H1 (cell line): ENCODE results near the gene KLHL2. TPM values are rescaled to one million over a fixed set of nuclear protein-coding genes. Genes with fewer than 3 reads are reported as not detected.

Experiments
- CHD7 ChIP-seq: fragments of 300-600 bp; sonication (generic); IDR thresholded peaks from 2 replicates; pipeline ENCODE4 v1.7.1; 2012; ENCODE audit warnings: low read length, moderate library complexity, mild to moderate bottlenecking, inconsistent platforms; ENCODE audit not compliant: insufficient replicate concordance
- GTF2F1 ChIP-seq: IDR thresholded peaks from 2 replicates; pipeline ENCODE4 v1.6.1; 2012; ENCODE audit warnings: low read depth, low read length, improper control_type of control experiment, borderline replicate concordance
- JUN ChIP-seq: IDR thresholded peaks from 2 replicates; pipeline ENCODE4 v1.6.1; 2011; ENCODE audit warnings: low read depth, mild to moderate bottlenecking, improper control_type of control experiment, low read length
- KDM4A ChIP-seq: IDR thresholded peaks from one replicate; pipeline ENCODE4 v1.7.1; 2012; ENCODE audit warnings: low read depth, mild to moderate bottlenecking, moderate library complexity, low read length, inconsistent platforms; ENCODE audit not compliant: severe bottlenecking
- POLR2AphosphoS5 ChIP-seq: IDR thresholded peaks from 2 replicates; pipeline ENCODE4 v1.6.1; 2011; ENCODE audit warnings: low read depth, low read length
- RBBP5 ChIP-seq: IDR thresholded peaks from 2 replicates; pipeline ENCODE4 v1.7.1; 2012; ENCODE audit warnings: low read depth, mild to moderate bottlenecking, inconsistent platforms, low read length, moderate library complexity, borderline replicate concordance
- SP2 ChIP-seq: IDR thresholded peaks from 2 replicates; pipeline ENCODE4 v1.6.1; 2012; ENCODE audit warnings: mild to moderate bottlenecking, low read length, inconsistent platforms
- SP4 ChIP-seq: IDR thresholded peaks from 2 replicates; pipeline ENCODE4 v1.6.1; 2012; ENCODE audit warnings: low read length, inconsistent platforms
- TAF7 ChIP-seq: optimal IDR thresholded peaks from 2 replicates; pipeline ENCODE3; 2011; ENCODE audit warnings: low read depth, mild to moderate bottlenecking, inconsistent platforms, low read length, moderate library complexity, borderline replicate concordance
- YY1 ChIP-seq: IDR thresholded peaks from 2 replicates; pipeline ENCODE4 v1.6.1; 2011; ENCODE audit warnings: low read depth, mild to moderate bottlenecking, low read length
- polyA plus RNA-seq, 7 experiments: library from polyadenylated mRNA; depleted of rRNA in 3 of 7; stranded (reverse) in 5 of 7; unstranded in 2 of 7; fragments of >200 nt in 5 of 7; fragments of 200-250 nt in 2 of 7; gene quantifications; 1 replicate in 5 of 7; 2 replicates in 1 of 7; 4 replicates in 1 of 7; pipeline versions ENCODE4 v1.2.1 to v1.2.3, GENCODE V29; 2011 to 2013; ENCODE audit warnings: missing spikeins in 2 of 7, mixed read lengths in 2 of 7
- total RNA-seq: library from RNA; stranded (reverse); fragmentation: NEBNext Ultra II Directional; extraction: Animal tissue kit (Norgen Biotek cat#: 25700); gene quantifications from 2 replicates; pipeline ENCODE4 v1.2.1, GENCODE V29; 2021

The KLHL2 gene
- total and polyA plus RNA-seq, 2 of the 8 experiments (the other 6 are each of a cell fraction or from before 2014, with no cell fraction given): 5.2 to 12.0 TPM

- TF ChIP-seq CHD7: no peak
- TF ChIP-seq GTF2F1: peak; percentile 14; the same call in 1 of the 2 replicates
- TF ChIP-seq YY1: peak; percentile 67; the same call in 1 of the 2 replicates
- TF ChIP-seq POLR2AphosphoS5: peak; percentile 61; the same call in 1 of the 2 replicates
- TF ChIP-seq RBBP5: peak; percentile 4; the same call in 1 of the 2 replicates
- TF ChIP-seq JUN: no peak
- TF ChIP-seq KDM4A: peak; percentile 88
- TF ChIP-seq TAF7: peak; percentile 73
- TF ChIP-seq SP2: peak; percentile 91
- TF ChIP-seq SP4: peak; percentile 54; the same call in 1 of the 2 replicates
Measured at GRCh38 chr4:165327211-165328100, 120.1 kb downstream of the KLHL2 start, which contains the start of gene MSMO1 (continued).
